IMR-90 (cell line): ENCODE measurements around the gene S100B. TPM values are rescaled to one million over a fixed set of nuclear protein-coding genes. Genes with fewer than 3 reads are reported as not detected.

Experiments
- ATAC-seq: fragments of 200-7000 bp; cut with Tn5 transposase; 2 replicates; pipeline ENCODE4 v1.9.1; 2020; ENCODE audit warnings: low read depth, mild to moderate bottlenecking, moderate library complexity
- BruUV-seq: library from RNA; stranded (reverse); fragments of 400-500 nt; replicated peaks from 2 replicates; lab custom pipeline; 2021; lab: Mats Ljungman, UMichigan
- CTCF ChIA-PET: fragments of 300-600 bp; formaldehyde crosslinking; extraction: SDS; loops from one replicate; lab custom pipeline; 2021; ENCODE audit warnings: antibody characterized with exemption; lab: Yijun Ruan, JAX
- POLR2A ChIA-PET: fragments of 300-600 bp; sonication (Branson Sonifier 250); formaldehyde crosslinking; loops from one replicate; lab custom pipeline; 2022; ENCODE audit warnings: antibody characterized with exemption; ENCODE audit not compliant: unreplicated experiment; lab: Charles Lee
- DNase-seq: peaks from one replicate; pipeline ENCODE4 v3.0.0; 2013
- H2AFZ ChIP-seq: replicated peaks from 2 replicates; pipeline ENCODE3; 2013; ENCODE audit warnings: low read length, mild to moderate bottlenecking; ENCODE audit not compliant: poor library complexity
- H2AK5ac ChIP-seq: 2 replicates; pipeline ENCODE4 v1.6.1; 2013; ENCODE audit warnings: low read depth, low read length, inconsistent platforms
- H2AK9ac ChIP-seq: replicated peaks from 2 replicates; pipeline ENCODE3; 2013; ENCODE audit warnings: mild to moderate bottlenecking, low read depth, low read length, moderate library complexity; ENCODE audit not compliant: poor library complexity
- H2BK120ac ChIP-seq: 2 replicates; pipeline ENCODE4 v1.6.1; 2013; ENCODE audit warnings: low read depth, low read length, inconsistent platforms
- H2BK15ac ChIP-seq: 3 replicates; pipeline ENCODE4 v1.6.1; 2013; ENCODE audit warnings: low read depth, low read length, inconsistent platforms
- H2BK20ac ChIP-seq: 2 replicates; pipeline ENCODE4 v1.6.1; 2013; ENCODE audit warnings: low read depth, mild to moderate bottlenecking, inconsistent platforms, low read length, moderate library complexity
- H2BK5ac ChIP-seq: 2 replicates; pipeline ENCODE4 v1.6.1; 2013; ENCODE audit warnings: mild to moderate bottlenecking, low read depth, low read length, inconsistent platforms; ENCODE audit not compliant: poor library complexity, severe bottlenecking
- H3K14ac ChIP-seq: replicated peaks from 2 replicates; pipeline ENCODE4 v1.6.1; 2013; ENCODE audit warnings: low read depth, low read length, inconsistent platforms
- H3K18ac ChIP-seq: 2 replicates; pipeline ENCODE4 v1.6.1; 2013; ENCODE audit warnings: low read depth, low read length, control low read depth
- H3K23ac ChIP-seq: 2 replicates; pipeline ENCODE4 v1.6.1; 2013; ENCODE audit warnings: low read depth, low read length, inconsistent platforms
- H3K27ac ChIP-seq: 2 replicates; pipeline ENCODE4 v1.5.1; 2013; ENCODE audit warnings: mild to moderate bottlenecking, control low read depth, low read length; ENCODE audit not compliant: insufficient read depth
- H3K27me3 ChIP-seq: 2 replicates; pipeline ENCODE4 v1.6.1; 2013; ENCODE audit warnings: low read length; ENCODE audit not compliant: control insufficient read depth, insufficient read depth
- H3K36me3 ChIP-seq: 2 replicates; pipeline ENCODE4 v1.6.1; 2013; ENCODE audit warnings: low read length, mixed read lengths; ENCODE audit not compliant: control insufficient read depth, insufficient read depth
- H3K4ac ChIP-seq: 2 replicates; pipeline ENCODE4 v1.6.1; 2013; ENCODE audit warnings: low read depth, low read length, inconsistent platforms
- H3K4me1 ChIP-seq: 2 replicates; pipeline ENCODE4 v1.6.1; 2013; ENCODE audit warnings: low read length, mixed read lengths; ENCODE audit not compliant: control insufficient read depth, insufficient read depth
- H3K4me2 ChIP-seq: 2 replicates; pipeline ENCODE4 v1.6.1; 2013; ENCODE audit warnings: low read depth, mild to moderate bottlenecking, control low read depth, low read length, moderate library complexity
- H3K4me3 ChIP-seq: 2 replicates; pipeline ENCODE4 v1.5.1; 2013; ENCODE audit warnings: low read depth, mild to moderate bottlenecking, control low read depth, low read length, moderate library complexity; ENCODE audit not compliant: insufficient read depth
- H3K56ac ChIP-seq: 2 replicates; pipeline ENCODE4 v1.6.1; 2013; ENCODE audit warnings: low read length, inconsistent platforms; ENCODE audit not compliant: insufficient read depth; ENCODE audit errors: extremely low read depth
- H3K79me1 ChIP-seq, 2 experiments: 2 replicates each; pipeline ENCODE4 v1.6.1; 2013; ENCODE audit warnings: low read length in 2 of 2, inconsistent platforms in 1 of 2, low read depth in 1 of 2
- H3K9ac ChIP-seq: 2 replicates; pipeline ENCODE4 v1.6.1; 2013; ENCODE audit warnings: low read depth, low read length, control low read depth
- H3K9me1 ChIP-seq: 2 replicates; pipeline ENCODE4 v1.6.1; 2013; ENCODE audit warnings: low read length, inconsistent platforms; ENCODE audit not compliant: insufficient read depth
- H3K9me3 ChIP-seq: 2 replicates; pipeline ENCODE4 v1.6.1; 2013; ENCODE audit warnings: low read length; ENCODE audit not compliant: control insufficient read depth, insufficient read depth
- H4K20me1 ChIP-seq: 2 replicates; pipeline ENCODE4 v1.6.1; 2013; ENCODE audit warnings: low read length, inconsistent platforms; ENCODE audit not compliant: insufficient read depth
- H4K5ac ChIP-seq: 2 replicates; pipeline ENCODE4 v1.6.1; 2013; ENCODE audit warnings: mild to moderate bottlenecking, low read depth, low read length, control low read depth
- H4K8ac ChIP-seq, 2 experiments: 2 replicates each; pipeline ENCODE4 v1.6.1; 2013; ENCODE audit warnings: low read depth in 2 of 2, low read length in 2 of 2, control low read depth in 1 of 2, inconsistent platforms in 1 of 2
- H4K91ac ChIP-seq: 2 replicates; pipeline ENCODE4 v1.6.1; 2013; ENCODE audit warnings: low read depth, low read length, inconsistent platforms; ENCODE audit not compliant: insufficient read depth
- SMC3 ChIP-seq: fragments of 150-350 bp; IDR thresholded peaks from 2 replicates; pipeline ENCODE4 v1.6.1; 2016; ENCODE audit warnings: low read depth, mild to moderate bottlenecking, antibody characterized with exemption, low read length, moderate library complexity
- USF2 ChIP-seq: fragments of 150-350 bp; IDR thresholded peaks from 2 replicates; pipeline ENCODE4 v1.6.1; 2017; ENCODE audit warnings: mild to moderate bottlenecking, antibody characterized with exemption, low read length, low read depth
- WGBS, 2 experiments: methylation state at CpG; one replicate each; pipeline versions ENCODE4 v1.1.5 to v1.1.7; 2013; ENCODE audit warnings: missing lambda C conversion rate in 2 of 2; ENCODE audit not compliant: insufficient read length in 1 of 2; ENCODE audit errors: extremely low coverage in 2 of 2; 5-methylcytosine and 5-hydroxymethylcytosine counted together
- dilution Hi-C: fragments of 300-500 bp; cut with HindIII; formaldehyde crosslinking; loops from one replicate; pipeline ENCODE4 v1.14.3; 2018; ENCODE audit warnings: low sequenced_read_pairs; ENCODE audit not compliant: unreplicated experiment
- in situ Hi-C: fragments of 300-500 bp; cut with MboI; formaldehyde crosslinking; loops from 3 replicates; pipeline ENCODE4 v1.14.3; 2019; ENCODE audit warnings: low sequenced_read_pairs, inconsistent platforms, mixed read lengths
- intact Hi-C: fragments of 100-400 bp; cut with micrococcal nuclease; formaldehyde crosslinking; loops from 2 replicates; pipeline ENCODE4 v1.10.0; 2022
- polyA plus RNA-seq, 3 experiments: library from polyadenylated mRNA; depleted of rRNA; stranded (reverse); fragments of >200 nt; gene quantifications; 2 replicates each; pipeline ENCODE4 v1.2.3, GENCODE V29; 2012; ENCODE audit warnings: low replicate concordance in 1 of 3
- total RNA-seq: library from RNA; depleted of rRNA; stranded (reverse); fragments of >200 nt; gene quantifications from 2 replicates; pipeline ENCODE4 v1.2.3, GENCODE V29; 2012

Gene S100B
- total and polyA plus RNA-seq, 2 of the 4 experiments (the other 2 are of a cell fraction), result 0.18 to 0.26 TPM

DNA sequence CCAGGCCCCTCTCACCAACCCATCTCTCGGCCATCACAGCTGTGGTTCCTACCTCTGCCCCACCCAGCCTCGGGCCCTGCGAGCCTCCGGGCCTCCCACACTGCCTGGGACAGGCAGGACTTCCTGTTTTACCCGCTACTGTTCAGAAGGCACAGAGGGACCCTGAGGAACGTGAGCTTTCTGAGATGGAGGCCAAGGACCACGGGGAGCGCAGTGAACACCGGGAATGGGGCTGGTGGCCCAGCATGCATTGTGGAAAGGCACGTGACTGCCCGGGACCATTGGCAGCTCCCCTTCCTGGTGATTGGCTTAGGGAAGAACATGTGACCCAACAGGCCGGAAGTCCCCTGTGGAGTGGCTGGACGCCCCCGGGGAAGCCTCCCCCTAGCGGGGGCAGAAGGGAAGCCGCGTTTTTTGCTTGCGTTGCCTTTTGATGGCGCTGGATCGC lies 7.0 kb downstream of the S100B start:
- no peak overlapping the region for H2BK20ac ChIP-seq
- ATAC-seq (no peak), DNase-seq (no peak)
- no peak overlapping the region for H3K23ac ChIP-seq
- H2AK5ac ChIP-seq, result peak overlapping the region; percentile 75; the same call in 1 of the 2 replicates
- H3K9me1 ChIP-seq, result peaks cover 8% of the 10 kb centered on the region; the same call in 1 of the 2 replicates
- no peak overlapping the region for H2AK9ac ChIP-seq
- dilution Hi-C loops (no loop called here), in situ Hi-C loops (no loop called here), intact Hi-C loops (no loop called here)
- BruUV-seq, result no TSS peak
- no peak overlapping the region for H3K14ac ChIP-seq
- ChIA-PET POLR2A (no interaction called here), CTCF (no interaction called here)
- H4K5ac ChIP-seq, result no peak overlapping the region
- no peak overlapping the region for H4K8ac ChIP-seq
- peaks cover 6% of the 10 kb centered on the region for H3K9me3 ChIP-seq
- H3K56ac ChIP-seq, result no peak overlapping the region
- no peak overlapping the region for H2BK15ac ChIP-seq
- H3K4me1 ChIP-seq, result peaks cover 6% of the 10 kb centered on the region
- no peak overlapping the region for H4K91ac ChIP-seq
- H3K27ac ChIP-seq, result no peak overlapping the region
- no peaks in the 10 kb centered on the region for H3K27me3 ChIP-seq
- 100% methylated on average over 2 of the region's 20 CpGs; no CpG with 5 or more reads in 1 of the 2 experiments for WGBS, 2 experiments
- H3K36me3 ChIP-seq, result no peaks in the 10 kb centered on the region
- H3K9ac ChIP-seq, result no peak overlapping the region
- H3K18ac ChIP-seq, result no peak overlapping the region
- no peaks in the 10 kb centered on the region for H3K79me1 ChIP-seq
- TF ChIP-seq USF2, result peak; percentile 39; the same call in 1 of the 2 replicates
- TF ChIP-seq SMC3, result no peak
- no peak overlapping the region for H2AFZ ChIP-seq
- H3K4ac ChIP-seq, result no peak overlapping the region
- no peak overlapping the region for H2BK5ac ChIP-seq
- no peak overlapping the region for H2BK120ac ChIP-seq
- H3K4me2 ChIP-seq, result no peak overlapping the region
- no peak overlapping the region for H3K4me3 ChIP-seq
- H4K20me1 ChIP-seq, result no peaks in the 10 kb centered on the region
